NCI-H446 treated with DMSO at 0.1 percent for 48 hours (cell line): ENCODE results near the gene TMLHE.
"Not testable (repeated sequence)": the region's sequence is repeated elsewhere in the genome, so short reads cannot be mapped to it uniquely, and the experiment has no call there.

Experiments used
- DNase-seq: peaks from one replicate; lab custom pipeline; 2025; lab: John Stamatoyannopoulos, UW

The TMLHE gene

GRCh38 chrX:155495134-155495533 is 117.6 kb downstream of the TMLHE start:
- not testable (repeated sequence) for DNase-seq

- DNase-seq = not testable (repeated sequence)
These were observed 121.3 kb downstream of the TMLHE start for GRCh38 chrX:155491421-155491820.

GRCh38 chrX:155477136-155477535 is 135.6 kb downstream of the TMLHE start:
- DNase-seq = not testable (repeated sequence)

- not testable (repeated sequence) for DNase-seq
These were observed 146.3 kb downstream of the TMLHE start for GRCh38 chrX:155466269-155466938.

GRCh38 chrX:155460501-155460900 is 152.3 kb downstream of the TMLHE start:
- not testable (repeated sequence) for DNase-seq

GRCh38 chrX:155458471-155458870 is 154.3 kb downstream of the TMLHE start, which contains the start of gene F8A3:
Gene F8A3 (minus strand): TSS chrX:155458620. CDS start chrX:155458600, 20 bp downstream.
- not testable (repeated sequence) for DNase-seq

GRCh38 chrX:155457761-155458447 is 154.8 kb downstream of the TMLHE start:
- not testable (repeated sequence) for DNase-seq

- DNase-seq = no peak
These were observed 171.7 kb downstream of the TMLHE start for GRCh38 chrX:155441097-155441496.
